LNCaP clone FGC (cell line): ENCODE measurements around the gene ARFRP1.

Experiments
- DNase-seq: peaks from one replicate; pipeline ENCODE4 v3.0.0-alpha.2; 2011; ENCODE audit warnings: low read depth
- H3K4me3 ChIP-seq: 2 replicates; pipeline ENCODE4 v1.5.1; 2011; ENCODE audit warnings: mild to moderate bottlenecking, low read depth, low read length, control low read depth
- TF ChIP-seq, protein P1 (sequence below): IDR thresholded peaks from 2 replicates; pipeline ENCODE4 v1.5.1; 2012; ENCODE audit warnings: mild to moderate bottlenecking; ENCODE audit not compliant: control insufficient read depth, insufficient read depth; ENCODE audit errors: extremely low read depth

ARFRP1 gene

DNA sequence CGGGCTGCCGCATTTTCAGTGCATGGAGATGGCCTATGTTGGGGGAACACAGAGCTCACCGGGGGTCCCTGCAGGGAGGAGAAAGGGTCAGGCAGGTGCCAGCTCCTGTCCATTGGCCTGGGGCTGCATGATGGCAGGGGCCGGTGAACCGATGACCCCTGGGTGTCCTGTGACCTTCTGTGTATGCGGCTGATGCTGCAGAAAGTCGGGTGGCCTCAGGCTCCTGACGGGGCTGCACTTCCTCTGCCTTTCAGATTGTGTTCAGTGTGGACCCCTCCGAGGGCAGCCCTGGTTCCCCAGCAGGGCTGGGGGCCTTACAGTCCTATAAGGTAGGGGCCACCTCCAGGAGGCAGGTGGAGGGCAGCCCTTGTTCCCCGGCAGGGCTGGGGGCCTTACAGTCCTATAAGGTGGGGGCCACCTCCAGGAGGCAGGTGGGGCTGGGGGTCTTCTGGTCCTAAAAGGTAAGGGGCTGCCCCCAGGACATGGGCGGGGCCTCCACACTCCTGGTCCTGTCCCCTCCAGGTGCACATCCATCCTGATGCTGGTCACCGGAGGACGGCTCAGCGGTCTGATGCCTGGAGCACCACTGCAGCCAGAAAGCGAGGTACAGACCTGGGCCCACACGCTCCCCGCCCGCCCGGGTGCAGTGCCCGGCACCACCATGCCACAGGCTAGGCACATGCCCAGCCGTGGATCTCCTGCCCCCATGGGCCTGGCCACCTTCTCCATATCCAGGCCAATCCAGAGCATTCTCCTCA lies 22.3 kb downstream of the ARFRP1 start:
- no peak for DNase-seq
- TF ChIP-seq, protein P1, sequence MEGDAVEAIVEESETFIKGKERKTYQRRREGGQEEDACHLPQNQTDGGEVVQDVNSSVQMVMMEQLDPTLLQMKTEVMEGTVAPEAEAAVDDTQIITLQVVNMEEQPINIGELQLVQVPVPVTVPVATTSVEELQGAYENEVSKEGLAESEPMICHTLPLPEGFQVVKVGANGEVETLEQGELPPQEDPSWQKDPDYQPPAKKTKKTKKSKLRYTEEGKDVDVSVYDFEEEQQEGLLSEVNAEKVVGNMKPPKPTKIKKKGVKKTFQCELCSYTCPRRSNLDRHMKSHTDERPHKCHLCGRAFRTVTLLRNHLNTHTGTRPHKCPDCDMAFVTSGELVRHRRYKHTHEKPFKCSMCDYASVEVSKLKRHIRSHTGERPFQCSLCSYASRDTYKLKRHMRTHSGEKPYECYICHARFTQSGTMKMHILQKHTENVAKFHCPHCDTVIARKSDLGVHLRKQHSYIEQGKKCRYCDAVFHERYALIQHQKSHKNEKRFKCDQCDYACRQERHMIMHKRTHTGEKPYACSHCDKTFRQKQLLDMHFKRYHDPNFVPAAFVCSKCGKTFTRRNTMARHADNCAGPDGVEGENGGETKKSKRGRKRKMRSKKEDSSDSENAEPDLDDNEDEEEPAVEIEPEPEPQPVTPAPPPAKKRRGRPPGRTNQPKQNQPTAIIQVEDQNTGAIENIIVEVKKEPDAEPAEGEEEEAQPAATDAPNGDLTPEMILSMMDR, result no peak
- no peak overlapping the region for H3K4me3 ChIP-seq

DNA sequence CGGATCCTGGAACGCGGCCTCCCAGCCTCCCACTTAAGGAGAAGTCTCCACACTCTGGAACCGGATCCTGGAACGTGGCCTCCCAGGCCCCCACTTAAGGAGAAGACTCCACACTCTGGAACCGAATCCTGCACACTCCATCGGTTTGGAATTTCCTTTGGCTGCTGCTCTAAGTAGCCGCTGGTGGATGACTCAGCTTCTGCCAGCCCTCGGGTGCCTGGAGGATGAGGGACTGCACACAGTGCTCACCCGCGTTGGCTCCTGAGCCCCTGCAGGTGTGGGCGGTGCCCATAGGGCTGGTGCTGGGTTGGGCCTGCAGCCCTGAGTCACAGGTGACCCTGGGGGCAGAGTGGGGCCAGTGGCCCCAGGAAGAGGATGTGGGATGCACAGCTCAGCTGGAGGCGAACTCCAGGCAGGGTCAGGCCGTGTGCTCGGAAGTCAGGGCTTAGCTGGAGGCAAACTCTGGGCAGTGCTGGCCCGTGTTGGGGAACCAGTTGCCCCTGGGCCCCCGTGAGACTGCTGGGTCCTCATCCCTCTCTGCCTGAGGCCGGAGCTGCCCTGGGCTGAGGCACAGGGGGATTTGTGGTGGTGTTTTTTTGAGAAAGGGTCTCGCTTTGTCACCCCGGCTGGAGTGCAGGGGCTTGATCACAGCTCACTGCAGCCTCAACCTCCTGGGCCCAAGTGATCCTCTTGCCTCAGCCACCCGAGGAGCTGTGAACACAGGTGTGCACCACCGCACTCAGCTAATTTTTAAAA lies 25.2 kb downstream of the ARFRP1 start:
- no peak for DNase-seq
- TF ChIP-seq, protein P1, result no peak

DNA sequence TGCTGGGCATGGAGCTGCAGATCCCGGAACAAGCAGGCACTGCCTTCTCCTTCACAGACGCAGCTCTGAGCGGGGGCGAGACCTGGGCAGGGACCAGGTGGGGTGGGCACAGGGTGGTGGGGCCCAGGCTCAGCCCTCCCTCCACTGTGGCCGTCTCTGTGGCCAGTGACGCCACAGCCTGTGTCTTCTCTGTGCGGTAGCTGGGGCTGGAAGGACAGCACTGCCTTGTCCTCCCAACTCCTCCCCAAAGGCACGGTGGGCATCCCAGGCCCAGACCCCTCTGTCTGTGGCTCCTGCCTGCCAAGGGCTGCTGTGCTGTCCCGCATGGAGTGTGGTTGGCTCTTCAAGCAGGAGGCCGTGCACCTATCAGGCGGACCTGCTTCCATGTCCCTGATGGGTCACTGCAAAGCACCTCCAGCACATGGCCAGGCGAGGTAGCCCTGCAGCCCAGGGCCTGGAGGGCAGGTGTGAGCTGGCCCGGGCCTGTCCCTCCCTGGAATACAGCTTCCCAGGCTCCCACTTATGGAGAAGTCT lies 26.1 kb downstream of the ARFRP1 start:
- TF ChIP-seq, protein P1, result no peak
- no peak for DNase-seq
- no peak overlapping the region for H3K4me3 ChIP-seq

More for the DNA sequence above, 25.2 kb downstream of the ARFRP1 start:
- H3K4me3 ChIP-seq, result no peak overlapping the region

DNA sequence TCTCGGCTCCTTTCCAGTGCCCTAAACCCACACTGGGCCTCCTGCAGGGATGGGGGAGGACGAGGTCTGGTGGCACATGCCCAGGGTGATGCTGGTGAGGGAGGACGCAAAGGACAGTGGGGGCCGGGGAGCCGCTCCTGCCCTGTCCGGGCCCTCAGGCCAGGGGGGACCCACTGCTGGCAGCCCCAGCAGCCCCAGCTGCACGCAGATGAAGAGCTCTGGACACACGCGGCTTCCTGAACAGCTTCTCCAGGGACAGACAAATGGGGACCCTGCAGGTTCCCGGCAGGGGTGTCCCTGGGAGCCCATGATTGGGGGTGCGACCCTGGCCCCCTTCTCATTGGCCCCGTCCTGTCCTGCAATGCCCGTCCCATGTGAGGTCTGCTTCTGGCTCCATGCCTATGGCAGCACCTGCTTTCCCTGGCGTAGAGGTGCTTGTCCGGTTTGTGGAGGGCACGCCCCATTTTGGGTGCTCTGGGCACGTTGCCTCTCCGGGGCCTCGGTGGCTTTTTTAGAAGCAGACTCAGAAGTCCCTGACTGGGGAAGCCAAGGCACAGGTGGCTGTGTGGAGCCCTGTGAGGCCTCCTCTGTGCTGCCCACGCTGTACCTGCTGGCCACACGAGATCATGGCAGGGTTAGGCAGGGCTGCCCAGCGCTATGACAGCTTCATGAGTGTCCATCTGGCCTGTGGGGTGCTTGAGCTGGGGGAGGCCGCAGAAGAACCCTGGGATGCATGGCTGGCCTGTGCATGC lies 26.7 kb downstream of the ARFRP1 start:
- TF ChIP-seq, protein P1, result no peak
- no peak overlapping the region for H3K4me3 ChIP-seq
- DNase-seq, result no peak

DNA sequence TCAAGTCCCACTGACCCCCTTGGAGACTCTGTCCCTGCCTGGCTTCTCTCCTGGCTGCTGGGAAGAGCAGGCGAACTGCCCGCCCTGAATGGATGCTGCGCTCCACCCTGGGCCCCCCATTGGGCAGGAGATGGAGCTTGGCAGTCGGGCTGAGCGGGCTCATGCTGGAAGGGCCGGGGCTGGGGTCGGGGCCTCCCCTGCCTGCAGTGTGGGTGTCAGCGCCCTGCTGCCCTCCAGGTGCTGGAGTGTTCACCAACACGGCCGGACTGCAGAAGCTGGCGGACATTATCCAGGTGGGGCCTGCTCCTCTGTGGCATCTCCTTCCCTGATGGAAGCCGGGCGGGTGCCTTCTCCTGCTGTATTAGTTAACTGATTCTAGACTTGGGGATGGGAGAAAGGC lies 27.3 kb downstream of the ARFRP1 start:
- H3K4me3 ChIP-seq, result no peak overlapping the region
- TF ChIP-seq, protein P1, result no peak
- DNase-seq, result no peak

DNA sequence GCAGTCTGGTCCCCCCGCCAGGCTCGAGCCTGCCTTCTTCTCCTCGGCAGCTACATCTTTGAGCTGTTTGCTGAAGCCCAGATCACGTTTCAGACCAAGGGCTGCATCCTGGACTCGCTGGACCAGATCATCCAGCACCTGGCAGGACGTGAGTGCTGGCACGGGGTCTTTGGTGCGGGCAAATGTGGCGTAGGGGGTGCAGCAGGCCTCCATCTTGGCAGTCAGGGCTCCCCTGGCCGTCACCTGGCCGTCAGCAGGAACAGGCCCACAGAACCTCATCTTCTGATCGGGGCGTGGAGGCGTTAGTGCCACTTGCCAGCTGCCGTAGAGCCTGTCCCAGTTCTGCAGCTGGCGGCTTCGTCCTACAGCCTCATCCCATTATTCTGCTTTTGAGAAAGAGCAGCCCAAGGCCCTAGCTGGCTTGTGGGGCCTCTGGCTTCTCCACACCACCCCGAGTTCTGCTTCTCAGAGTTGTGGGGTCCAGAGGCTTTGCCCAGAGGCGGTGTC lies 27.9 kb downstream of the ARFRP1 start:
- H3K4me3 ChIP-seq, result no peak overlapping the region
- DNase-seq, result no peak
- TF ChIP-seq, protein P1, result no peak
